Cerebellar nuclear complex (tissue), 1 donor: ENCODE results near the gene FAXC.
"Not testable (repeated sequence)": the region's sequence is repeated elsewhere in the genome, so short reads cannot be mapped to it uniquely, and the experiment has no call there.

ENCODE experiments used
- DNase-seq, 2 experiments: peaks; one replicate each; lab custom pipeline; 2025; lab: John Stamatoyannopoulos, UW

FAXC gene

GRCh38 chr6:99341862-99342455 is 7.5 kb downstream of the FAXC start:
- no peak for DNase-seq

GRCh38 chr6:99338188-99338587 is 11.3 kb downstream of the FAXC start:
- no peak for DNase-seq

GRCh38 chr6:99335298-99335697 is 14.2 kb downstream of the FAXC start:
- DNase-seq, result not testable (repeated sequence)

- no peak for DNase-seq
These were observed 14.8 kb downstream of the FAXC start for GRCh38 chr6:99334526-99335127.

GRCh38 chr6:99333068-99333467 is 16.4 kb downstream of the FAXC start:
- DNase-seq, result no peak

- no peak for DNase-seq
These were observed 17.9 kb downstream of the FAXC start for GRCh38 chr6:99331531-99331930.

GRCh38 chr6:99330159-99330558 is 19.3 kb downstream of the FAXC start:
- DNase-seq, result no peak

- DNase-seq, result no peak
These were observed 24.5 kb downstream of the FAXC start for GRCh38 chr6:99324996-99325395.

- no peak for DNase-seq
These were observed 30.9 kb downstream of the FAXC start for GRCh38 chr6:99318566-99318965.

GRCh38 chr6:99312354-99312753 is 37.1 kb downstream of the FAXC start:
- no peak for DNase-seq

- no peak for DNase-seq
These were observed 38.9 kb downstream of the FAXC start for GRCh38 chr6:99310553-99310952.

GRCh38 chr6:99309557-99309956 is 39.9 kb downstream of the FAXC start:
- DNase-seq, result no peak

- DNase-seq, result no peak
These were observed 40.7 kb downstream of the FAXC start for GRCh38 chr6:99308788-99309187.

- DNase-seq, result no peak
These were observed 42.1 kb downstream of the FAXC start for GRCh38 chr6:99307295-99307907.

- no peak for DNase-seq
These were observed 43.1 kb downstream of the FAXC start for GRCh38 chr6:99306341-99306740.

GRCh38 chr6:99305021-99305554 is 44.4 kb downstream of the FAXC start:
- no peak for DNase-seq

GRCh38 chr6:99297415-99297814 is 52.1 kb downstream of the FAXC start:
- no peak for DNase-seq

GRCh38 chr6:99297006-99297405 is 52.5 kb downstream of the FAXC start:
- no peak for DNase-seq

GRCh38 chr6:99296261-99296660 is 53.2 kb downstream of the FAXC start:
- DNase-seq, result no peak

GRCh38 chr6:99295276-99295675 is 54.2 kb downstream of the FAXC start:
- DNase-seq, result no peak

GRCh38 chr6:99294786-99295185 is 54.7 kb downstream of the FAXC start:
- DNase-seq, result no peak

- DNase-seq, result no peak
These were observed 59.8 kb downstream of the FAXC start for GRCh38 chr6:99289701-99290100.

- DNase-seq, result no peak
These were observed 60.8 kb downstream of the FAXC start for GRCh38 chr6:99288668-99289067.
